GM12878 (cell line): ENCODE measurements around the gene LTB. TPM values are rescaled to one million over a fixed set of nuclear protein-coding genes. Genes with fewer than 3 reads are reported as not detected.
A peak's percentile ranks its signal among the peaks of the same experiment; 100 is the strongest.

Source experiments
- ATAC-seq: fragments of 200-7000 bp; cut with Tn5 transposase; 3 replicates; pipeline ENCODE4 v1.9.1; 2020; ENCODE audit warnings: mild to moderate bottlenecking, moderate library complexity
- Bru-seq: library from RNA; stranded (reverse); fragments of 400-500 nt; gene quantifications from one replicate; lab custom pipeline; 2021; lab: Mats Ljungman, UMichigan
- BruChase-seq, 2 experiments: library from RNA; stranded (reverse); fragments of 400-500 nt; gene quantifications; one replicate each; lab custom pipeline; 2021; lab: Mats Ljungman, UMichigan
- BruUV-seq: library from RNA; stranded (reverse); fragments of 400-500 nt; replicated peaks from 2 replicates; lab custom pipeline; 2021; lab: Mats Ljungman, UMichigan
- CTCF ChIA-PET: fragments of 300-600 bp; sonication (Branson Sonifier 250); formaldehyde crosslinking; extraction: SDS; loops from one replicate; lab custom pipeline; 2021; ENCODE audit warnings: inconsistent platforms; lab: Yijun Ruan, JAX
- POLR2A ChIA-PET: fragments of 350-600 bp; formaldehyde crosslinking; extraction: SDS; loops from one replicate; lab custom pipeline; 2021; ENCODE audit warnings: inconsistent platforms; lab: Charles Lee
- RAD21 ChIA-PET: fragments of 300-600 bp; sonication (Branson Sonifier 250); formaldehyde crosslinking; loops from one replicate; lab custom pipeline; 2023; ENCODE audit warnings: antibody characterized with exemption; ENCODE audit not compliant: unreplicated experiment; lab: Charles Lee
- SMC1A ChIA-PET: fragments of 300-600 bp; sonication (Branson Sonifier 250); formaldehyde crosslinking; loops from one replicate; lab custom pipeline; 2023; ENCODE audit not compliant: unreplicated experiment, uncharacterized antibody; lab: Charles Lee
- DNase-seq: peaks from one replicate; pipeline ENCODE4 v3.0.0-alpha.2; 2011; ENCODE audit warnings: low read depth, low spot score
- FAIRE-seq: peaks from 3 replicates; lab custom pipeline; 2011; peaks lifted over from hg19 to GRCh38; lab: Jason Lieb, UNC
- H2AFZ ChIP-seq: 2 replicates; pipeline ENCODE4 v1.6.0; 2011; ENCODE audit warnings: low read depth, low read length, control low read depth; ENCODE audit not compliant: control insufficient read depth
- H3K27ac ChIP-seq: 2 replicates; pipeline ENCODE4 v1.5.1; 2011; ENCODE audit warnings: control low read depth; ENCODE audit not compliant: control insufficient read depth, insufficient read depth
- H3K27me3 ChIP-seq, 2 experiments: replicated peaks in 1 of 2; 2 replicates each; pipeline versions ENCODE4 v1.6.0 to v1.6.1; 2011; ENCODE audit warnings: low read length in 1 of 2; ENCODE audit not compliant: control insufficient read depth in 2 of 2, insufficient read depth in 2 of 2
- H3K36me3 ChIP-seq, 2 experiments: 2 replicates each; pipeline ENCODE4 v1.5.1; 2011; ENCODE audit warnings: low read length in 1 of 2; ENCODE audit not compliant: control insufficient read depth in 2 of 2, insufficient read depth in 2 of 2
- H3K4me1 ChIP-seq: 2 replicates; pipeline ENCODE4 v1.6.1; 2011; ENCODE audit warnings: mild to moderate bottlenecking, low read length, moderate library complexity, mixed read lengths; ENCODE audit not compliant: control insufficient read depth, insufficient read depth
- H3K4me2 ChIP-seq: 2 replicates; pipeline ENCODE4 v1.6.0; 2011; ENCODE audit warnings: control low read depth; ENCODE audit not compliant: control insufficient read depth, insufficient read depth
- H3K4me3 ChIP-seq: fragments of 200-600 bp; sonication (generic); 2 replicates; pipeline ENCODE4 v1.5.1; 2016
- H3K79me2 ChIP-seq: 2 replicates; pipeline ENCODE4 v1.6.0; 2011; ENCODE audit warnings: low read length; ENCODE audit not compliant: control insufficient read depth, insufficient read depth
- H3K9ac ChIP-seq: 2 replicates; pipeline ENCODE4 v1.8.0; 2011; ENCODE audit warnings: low read length, control low read depth, mixed read lengths; ENCODE audit not compliant: control insufficient read depth, insufficient read depth
- H3K9me3 ChIP-seq: replicated peaks from 3 replicates; pipeline ENCODE4 v1.5.1; 2011; ENCODE audit warnings: mild to moderate bottlenecking, low read length; ENCODE audit not compliant: control insufficient read depth, insufficient read depth
- H4K20me1 ChIP-seq: 2 replicates; pipeline ENCODE4 v1.6.0; 2011; ENCODE audit not compliant: control insufficient read depth, insufficient read depth
- GATAD2B ChIP-seq: fragments of 450-650 bp; conservative IDR thresholded peaks from 2 replicates; pipeline ENCODE4 v1.6.1; 2017; ENCODE audit warnings: low read depth, mild to moderate bottlenecking, moderate library complexity
- HDAC6 ChIP-seq: fragments of 200-600 bp; sonication (generic); IDR thresholded peaks from one replicate; pipeline ENCODE4 v1.8.0; 2017; ENCODE audit warnings: antibody characterized with exemption; ENCODE audit not compliant: unreplicated experiment
- IKZF1 ChIP-seq: fragments of 450-650 bp; conservative IDR thresholded peaks from 2 replicates; pipeline ENCODE4 v1.6.1; 2017; ENCODE audit warnings: antibody characterized with exemption, mild to moderate bottlenecking
- IKZF2 ChIP-seq, 2 experiments: fragments of 450-650 bp; IDR thresholded peaks; 2 replicates each; pipeline ENCODE4 v1.6.1; 2017; ENCODE audit warnings: mild to moderate bottlenecking in 2 of 2, moderate library complexity in 2 of 2
- JUND ChIP-seq: IDR thresholded peaks from 2 replicates; pipeline ENCODE4 v1.6.1; 2012; ENCODE audit warnings: low read depth, mild to moderate bottlenecking, low read length, improper control_type of control experiment, moderate library complexity
- KAT2A ChIP-seq: conservative IDR thresholded peaks from 2 replicates; pipeline ENCODE4 v1.6.1; 2011; ENCODE audit warnings: low read depth, low read length; ENCODE audit not compliant: control insufficient read depth
- MTA2 ChIP-seq: fragments of 450-650 bp; IDR thresholded peaks from 2 replicates; pipeline ENCODE4 v1.6.1; 2016; ENCODE audit warnings: low read depth, mild to moderate bottlenecking, moderate library complexity
- POLR2A ChIP-seq: IDR thresholded peaks from 2 replicates; pipeline ENCODE4 v1.6.1; 2011; ENCODE audit warnings: low read depth, mild to moderate bottlenecking, low read length
- POLR2AphosphoS5 ChIP-seq: IDR thresholded peaks from 2 replicates; pipeline ENCODE4 v1.6.1; 2011; ENCODE audit warnings: mild to moderate bottlenecking, low read length, inconsistent platforms
- TCF12 ChIP-seq: IDR thresholded peaks from 2 replicates; pipeline ENCODE4 v1.6.1; 2011; ENCODE audit warnings: low read depth, mild to moderate bottlenecking, low read length
- TCF3 ChIP-seq: IDR thresholded peaks from 2 replicates; pipeline ENCODE4 v1.6.1; 2012; ENCODE audit warnings: low read depth, mild to moderate bottlenecking, low read length, borderline replicate concordance; ENCODE audit not compliant: insufficient read depth
- ZNF592 ChIP-seq: fragments of 450-650 bp; IDR thresholded peaks from 2 replicates; pipeline ENCODE4 v1.6.1; 2017; ENCODE audit warnings: mild to moderate bottlenecking, moderate library complexity
- WGBS: methylation state at CpG from one replicate; pipeline ENCODE4 v1.1.6; 2016; ENCODE audit warnings: low lambda C conversion rate; ENCODE audit not compliant: insufficient replicate concordance, insufficient coverage; ENCODE audit errors: missing lambda C conversion rate; 5-methylcytosine and 5-hydroxymethylcytosine counted together
- in situ Hi-C: fragments of 300-500 bp; cut with MboI; formaldehyde crosslinking; loops from 9 replicates; pipeline ENCODE4 v1.14.3; 2018; ENCODE audit warnings: mixed read lengths
- intact Hi-C: fragments of 100-400 bp; cut with micrococcal nuclease; formaldehyde crosslinking; loops from one replicate; pipeline ENCODE4 v1.14.2; 2022; ENCODE audit not compliant: unreplicated experiment
- long read RNA-seq, 2 experiments: library from polyadenylated mRNA; unstranded; transcript quantifications; one replicate each; pipeline ENCODE4 v2.0.0, GENCODE V29; 2019 to 2020
- polyA minus RNA-seq, 3 experiments: library from RNA; depleted of rRNA, polyadenylated mRNA; stranded (reverse); fragments of >200 nt; gene quantifications; 2 replicates each; pipeline ENCODE4 v1.2.3, GENCODE V29; 2011
- polyA plus RNA-seq, 11 experiments: library from polyadenylated mRNA; depleted of rRNA in 4 of 11; unstranded in 6 of 11; stranded (reverse) in 5 of 11; fragments of >200 nt; fragmentation: Nextera tagmentation in 4 of 11; fragmentation: Illumina TruSeq in 1 of 11; extraction: Ambion mirVana in 4 of 11; extraction: Trizol in 1 of 11; gene quantifications; 1 replicate in 1 of 11; 2 replicates in 10 of 11; pipeline versions ENCODE4 v1.2.1 to v1.2.3, GENCODE V29; 2011 to 2016; ENCODE audit warnings: inconsistent platforms in 2 of 11, missing spikeins in 2 of 11, low read depth in 1 of 11
- total RNA-seq, 4 experiments: library from RNA; depleted of rRNA in 3 of 4; stranded (reverse); fragments of >200 nt in 3 of 4; fragmentation: Illumina TruSeq in 1 of 4; extraction: Trizol in 1 of 4; gene quantifications; 2 replicates each; pipeline versions ENCODE4 v1.2.1 to v1.2.3, GENCODE V29; 2013 to 2021
- TF ChIP-seq, protein P1 (sequence below): IDR thresholded peaks from 2 replicates; pipeline ENCODE4 v1.6.1; 2011; ENCODE audit warnings: mild to moderate bottlenecking, low read depth, low read length, moderate library complexity; ENCODE audit not compliant: insufficient replicate concordance

LTB gene, protein sequence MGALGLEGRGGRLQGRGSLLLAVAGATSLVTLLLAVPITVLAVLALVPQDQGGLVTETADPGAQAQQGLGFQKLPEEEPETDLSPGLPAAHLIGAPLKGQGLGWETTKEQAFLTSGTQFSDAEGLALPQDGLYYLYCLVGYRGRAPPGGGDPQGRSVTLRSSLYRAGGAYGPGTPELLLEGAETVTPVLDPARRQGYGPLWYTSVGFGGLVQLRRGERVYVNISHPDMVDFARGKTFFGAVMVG
- 7.5 and 8.2 TPM in 2 replicates for total RNA-seq (2013; cell fraction: nucleolus; rRNA removed)
- total RNA-seq (2014; rRNA removed) (37.9 and 48.6 TPM in 2 replicates), total RNA-seq (2014; rRNA removed; fragmentation: Illumina TruSeq; extraction: Trizol) (22.6 and 23.3 TPM in 2 replicates), total RNA-seq (2021) (46.8 and 50.9 TPM in 2 replicates), polyA plus RNA-seq (2011; rRNA removed) (3.2 and 4.9 TPM in 2 replicates), polyA plus RNA-seq (2014; fragmentation: Illumina TruSeq; extraction: Trizol) (2.7 and 10.0 TPM in 2 replicates), polyA plus RNA-seq (2014; fragmentation: Nextera tagmentation; extraction: Ambion mirVana) (1 to 10 TPM in 1 of 2 experiments, under 1 TPM in 1; 0.71 to 5.9 TPM), polyA plus RNA-seq (2014; rRNA removed) (74.3 and 91.2 TPM in 2 replicates), polyA plus RNA-seq (2016; fragmentation: Nextera tagmentation; extraction: Ambion mirVana) (10 to 100 TPM; 16.6 to 24.0 TPM), polyA minus RNA-seq (2011; rRNA and poly(A)+ RNA removed) (2.0 TPM in 2 replicates), Bru-seq, nascent RNA (percentile 66 among the genes with signal in this experiment), BruChase-seq, experiment 1, labeled RNA remaining after a 6-hour chase (percentile 64 among the genes with signal in this experiment), BruChase-seq, experiment 2, labeled RNA remaining after a 2-hour chase (percentile 64 among the genes with signal in this experiment)
- polyA plus RNA-seq (2011; ENCODE audit: low read depth), result 17.1 TPM
- polyA plus RNA-seq (2011; cell fraction: cytosol; rRNA removed), result 8.2 and 11.5 TPM in 2 replicates
- polyA plus RNA-seq (2011; cell fraction: nucleus; rRNA removed), result 8.7 and 10.0 TPM in 2 replicates
- 66.8 and 106 TPM in 2 replicates for polyA plus RNA-seq (2012)
- 1.4 and 2.7 TPM in 2 replicates for polyA minus RNA-seq (2011; cell fraction: cytosol; rRNA and poly(A)+ RNA removed)
- 3.0 and 5.3 TPM in 2 replicates for polyA minus RNA-seq (2011; cell fraction: nucleus; rRNA and poly(A)+ RNA removed)
- long read RNA-seq, experiment 1, transcript LTB-210 (4 exons, 897 nt), result major isoform, 12 of 16 reads
- long read RNA-seq, experiment 1, partial matches to known transcripts, result 0 of 16 reads
- long read RNA-seq, experiment 1, other reads (novel, unspliced or antisense), result 1 of 16 reads
- long read RNA-seq, experiment 2, partial matches to known transcripts, result 0 of 2 reads
- long read RNA-seq, experiment 2, other reads (novel, unspliced or antisense), result 0 of 2 reads

DNA sequence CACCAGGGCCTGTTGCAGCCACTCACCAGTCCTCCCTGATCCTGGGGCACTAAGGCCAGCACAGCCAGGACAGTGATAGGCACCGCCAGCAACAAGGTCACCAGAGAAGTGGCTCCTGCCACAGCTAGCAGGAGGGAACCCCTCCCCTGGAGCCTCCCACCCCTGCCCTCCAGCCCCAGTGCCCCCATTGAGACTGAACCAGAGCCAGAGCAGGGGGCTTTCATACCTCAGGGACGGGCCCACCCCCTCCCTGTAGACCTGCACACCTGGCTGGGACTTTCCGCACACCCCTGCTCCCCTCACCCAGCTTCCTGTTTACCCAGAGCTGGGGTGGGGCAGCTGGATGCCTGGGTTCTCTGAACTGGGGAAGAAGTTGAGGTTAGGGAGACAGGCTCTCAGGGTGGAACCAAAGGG is at the start of gene LTB:
TSS of gene LTB (minus strand) at position 195 of the 414 bp plus-strand sequence. CDS start at position 188, 7 bp downstream.
- no TSS peak for BruUV-seq
- Histone ChIP-seq H2AFZ (peak within 1 kb of the TSS; percentile 76), H3K4me1 (peaks cover 51% of the 10 kb centered on the region), H4K20me1 (no peaks in the 10 kb centered on the region), H3K4me2 (peak within 1 kb of the TSS; percentile 95), H3K27ac (peak within 1 kb of the TSS; percentile 91), H3K27me3 (no peaks in the 10 kb centered on the region), H3K36me3 (peaks cover 0 to 4% of the 10 kb centered on the region in 2 experiments; a peak in 2 of 4 replicates), H3K79me2 (peaks cover 52% of the 10 kb centered on the region), H3K9ac (peak within 1 kb of the TSS; percentile 90), H3K4me3 (peak within 1 kb of the TSS; percentile 93), H3K9me3 (no peaks in the 10 kb centered on the region)
- ATAC-seq (peak; percentile 5), FAIRE-seq (no peak), DNase-seq (no peak)
- 25% methylated on average over 3 of the region's 3 CpGs for WGBS
- intact Hi-C loops (no loop called here), in situ Hi-C loops (no loop called here)
- ChIA-PET POLR2A (interaction anchor here (0.8 to 17.1 kb wide), 10 partner anchors 8 to 157 kb away, joined by 3 to 282 read pairs (median 7); partner anchors contain the start of genes ABHD16A, ATP6V1G2, GPANK1 and LTA), CTCF (interaction anchor here (0.8 to 31.0 kb wide), 7 partner anchors 9 to 379 kb away, joined by 3 to 2098 read pairs (median 8); partner anchors contain the start of genes ATP6V1G2, DDX39B, LST1 and LTA), SMC1A (interaction anchor here (1.4 to 45.5 kb wide), 4 partner anchors 7 to 248 kb away, joined by 3 to 1989 read pairs (median 290); partner anchors contain the start of genes ATP6V1G2, DDX39B, LTA and NCR3), RAD21 (interaction anchor here (0.6 to 17.5 kb wide), 8 partner anchors 8 to 376 kb away, joined by 3 to 620 read pairs (median 6); partner anchors contain the start of genes AIF1, ATP6V1G2, DDX39B and LTA)
- TF ChIP-seq KAT2A, result no peak
- no peak for TF ChIP-seq HDAC6
- no peak for TF ChIP-seq GATAD2B
- TF ChIP-seq ZNF592, result no peak
- TF ChIP-seq, protein P1, sequence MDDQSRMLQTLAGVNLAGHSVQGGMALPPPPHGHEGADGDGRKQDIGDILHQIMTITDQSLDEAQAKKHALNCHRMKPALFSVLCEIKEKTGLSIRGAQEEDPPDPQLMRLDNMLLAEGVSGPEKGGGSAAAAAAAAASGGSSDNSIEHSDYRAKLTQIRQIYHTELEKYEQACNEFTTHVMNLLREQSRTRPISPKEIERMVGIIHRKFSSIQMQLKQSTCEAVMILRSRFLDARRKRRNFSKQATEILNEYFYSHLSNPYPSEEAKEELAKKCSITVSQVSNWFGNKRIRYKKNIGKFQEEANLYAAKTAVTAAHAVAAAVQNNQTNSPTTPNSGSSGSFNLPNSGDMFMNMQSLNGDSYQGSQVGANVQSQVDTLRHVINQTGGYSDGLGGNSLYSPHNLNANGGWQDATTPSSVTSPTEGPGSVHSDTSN, result no peak
- no peak for TF ChIP-seq JUND
- peak; percentile 80 for TF ChIP-seq TCF12
- peak; percentile 14; the same call in 1 of the 2 replicates for TF ChIP-seq MTA2
- peak; percentile 75; the same call in 1 of the 2 replicates for TF ChIP-seq TCF3
- peak; percentile 80 for TF ChIP-seq POLR2A
- peak; percentile 32; the same call in 1 of the 2 replicates for TF ChIP-seq IKZF1
- 0 out of 4 replicates have a peak, but pooled peaks of 1 of the 2 experiments have one; percentile 23 for TF ChIP-seq IKZF2 (IDR thresholded peaks at IDR 0.05)
- TF ChIP-seq POLR2AphosphoS5, result peak; percentile 45; the same call in 1 of the 2 replicates
